ENCODE measurements around the gene NPHP4.
A peak's percentile ranks its signal among the peaks of the same experiment; 100 is the strongest.

The NPHP4 gene

DNA sequence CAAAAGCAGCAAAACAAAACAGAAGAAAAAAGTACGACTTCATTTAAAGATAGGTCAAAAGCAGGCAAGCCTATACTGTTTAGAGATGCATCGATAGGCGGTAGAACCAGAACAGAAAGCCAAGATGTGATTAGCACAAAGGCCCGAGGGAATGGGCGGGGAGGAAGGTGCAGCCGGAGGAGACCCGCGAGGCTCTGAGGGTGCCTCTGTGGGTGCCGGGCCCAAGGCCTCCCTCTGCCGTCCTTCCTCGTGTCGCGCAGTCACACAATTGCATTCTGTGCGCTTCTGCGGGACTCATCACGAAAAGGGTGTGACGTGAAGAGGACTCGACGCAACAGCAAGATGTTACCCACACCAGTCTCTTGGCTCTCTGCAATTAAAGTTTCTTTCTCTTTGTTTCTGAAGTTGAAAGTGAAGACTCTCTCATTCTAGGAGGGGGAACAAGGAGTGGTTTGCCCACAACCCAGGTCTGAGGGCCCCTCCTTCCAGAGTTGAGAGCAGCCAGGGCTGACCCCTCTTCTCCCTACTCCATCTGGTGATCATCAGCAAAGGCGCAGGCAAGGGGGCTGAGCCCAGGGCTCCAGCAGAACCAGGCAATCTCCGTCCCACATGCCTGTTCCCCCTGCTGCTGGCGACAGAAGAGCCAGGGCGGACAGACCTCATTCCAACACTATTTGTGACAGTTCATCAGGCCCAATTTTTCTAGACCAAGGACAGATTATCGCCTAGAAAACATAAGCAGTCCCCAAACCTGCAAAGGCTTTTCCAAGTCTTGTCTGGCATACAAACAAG is 41.0 kb downstream of the NPHP4 start:
- FAIRE-seq (no peak), DNase-seq (ENCODE audit: low spot score) (no peak)

DNA sequence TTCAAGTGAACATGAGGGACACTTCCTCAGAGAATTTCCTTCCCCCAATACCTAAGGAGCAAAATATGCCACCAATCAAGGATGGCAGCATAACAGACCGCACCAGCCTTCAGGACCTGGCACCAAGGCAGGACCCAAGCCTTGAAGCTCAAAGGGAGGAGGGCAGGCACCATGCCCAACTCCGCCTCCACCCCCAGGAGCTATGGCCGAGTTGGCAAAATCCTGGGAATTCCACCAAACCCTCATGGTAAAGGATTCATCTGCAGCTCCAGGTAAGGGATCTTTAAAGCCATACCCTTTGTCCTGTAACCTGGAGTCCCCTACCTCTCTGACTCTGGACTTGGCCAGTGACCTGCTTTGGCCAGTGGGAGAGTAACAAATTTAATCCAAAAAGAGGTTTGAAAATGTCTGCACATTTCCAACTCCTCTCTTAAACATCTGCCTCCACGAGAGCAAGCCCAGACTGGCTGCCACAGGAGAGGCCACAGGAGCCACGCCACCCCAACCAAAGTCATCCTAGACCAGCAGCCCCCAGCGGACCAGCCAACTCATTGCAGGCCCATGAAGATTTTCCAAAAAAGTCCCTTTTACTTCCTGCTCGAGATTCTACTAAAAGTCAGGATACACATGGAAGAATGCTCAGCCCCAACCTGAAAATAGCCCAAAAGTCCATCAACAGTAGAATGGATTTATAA is 41.9 kb downstream of the NPHP4 start:
- FAIRE-seq (no peak), DNase-seq (ENCODE audit: low spot score) (no peak)

GRCh38 chr1:5949761-5950100 is 42.5 kb downstream of the NPHP4 start:
- FAIRE-seq = no peak

DNA sequence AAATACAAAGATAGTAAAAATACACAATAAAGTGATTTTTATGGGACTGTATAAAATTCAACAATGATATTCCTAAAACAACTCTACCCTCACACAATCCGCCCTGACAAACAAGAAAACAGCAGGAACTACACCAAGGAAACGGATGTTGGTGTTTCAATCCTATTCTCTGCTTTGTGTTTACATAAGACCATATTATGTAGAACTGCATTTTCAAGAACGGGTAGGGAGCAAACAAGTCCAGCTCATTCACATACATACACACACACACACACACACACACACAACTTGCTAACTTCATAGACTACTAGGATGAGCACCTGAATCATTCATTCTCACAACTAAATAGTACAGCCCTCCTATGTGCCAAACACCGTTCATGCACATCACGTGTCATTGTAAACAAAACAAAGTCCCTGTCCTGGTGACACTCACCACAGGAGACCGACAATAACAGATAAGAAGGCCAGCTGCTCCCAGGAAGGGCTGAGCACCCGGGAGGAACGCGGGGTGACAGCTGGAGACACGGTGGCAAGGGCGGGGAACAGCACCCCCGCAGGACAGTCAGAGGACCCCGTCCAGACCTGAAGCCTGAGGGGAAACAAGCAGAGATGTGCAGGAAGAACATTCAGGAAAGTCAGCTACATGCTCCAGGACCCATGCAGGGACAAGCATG is 43.0 kb downstream of the NPHP4 start:
- FAIRE-seq (no peak), DNase-seq (ENCODE audit: low spot score) (no peak)

More at GRCh38 chr1:5949761-5950100, 42.5 kb downstream of the NPHP4 start:
- no peak for DNase-seq (ENCODE audit: low spot score)

DNA sequence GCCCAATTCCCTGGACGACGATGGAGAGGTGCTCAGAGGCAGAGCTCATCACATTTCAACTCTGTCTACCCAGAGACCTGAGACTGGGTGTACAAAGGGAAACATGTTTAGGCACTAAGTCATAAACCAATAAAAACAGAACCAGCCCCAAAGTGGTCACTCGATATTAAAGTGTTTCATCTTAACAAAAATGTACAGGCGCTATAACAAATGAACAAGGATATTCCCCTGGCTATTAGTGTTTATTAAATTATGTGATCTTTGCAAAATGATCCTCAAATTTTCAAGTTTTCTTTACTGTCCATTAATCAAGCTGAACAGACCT is 43.6 kb downstream of the NPHP4 start:
- FAIRE-seq (no peak), DNase-seq (ENCODE audit: low spot score) (no peak)

- DNase-seq (ENCODE audit: low spot score) (no peak), FAIRE-seq (no peak)
Observed at GRCh38 chr1:5947978-5948680, 44.1 kb downstream of the NPHP4 start.

DNA sequence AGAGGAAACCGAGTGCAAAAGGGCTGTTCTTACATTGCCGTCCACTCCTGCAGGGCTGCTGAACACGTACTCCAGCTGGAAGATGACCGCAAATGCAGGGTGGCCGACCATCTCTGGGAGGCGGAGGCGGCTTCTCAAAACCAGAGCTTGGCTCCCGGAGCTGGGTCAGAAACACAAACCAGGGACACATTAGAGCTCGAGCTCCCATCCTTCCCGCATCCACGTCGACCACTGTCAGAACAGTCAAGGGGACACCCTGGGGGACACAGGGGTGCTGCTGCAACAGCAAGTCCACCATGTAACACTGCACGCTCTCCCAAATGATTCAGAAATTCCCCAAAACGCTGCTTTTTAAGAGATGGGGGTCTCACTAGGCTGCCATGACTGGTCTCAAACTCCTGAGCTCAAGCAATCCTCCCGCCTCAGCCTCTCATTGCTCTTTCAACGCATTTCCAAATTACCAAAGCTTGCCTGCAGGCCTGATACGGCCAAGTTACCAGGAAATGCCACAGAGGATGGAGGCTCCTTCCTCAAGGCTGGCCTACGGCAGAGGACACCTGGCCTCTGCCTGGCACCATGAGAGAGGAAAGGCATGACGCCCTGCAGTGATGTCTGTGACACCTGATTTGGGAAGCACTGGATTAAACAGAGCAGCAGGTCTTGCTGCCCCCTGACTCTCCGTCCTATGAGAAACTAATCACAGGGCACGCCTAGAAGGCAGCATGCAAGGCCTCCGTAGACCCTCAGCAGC is 45.0 kb downstream of the NPHP4 start:
- no peak for FAIRE-seq
- DNase-seq (ENCODE audit: low spot score) = no peak

- DNase-seq (ENCODE audit: low spot score) (no peak), FAIRE-seq (no peak)
Observed at GRCh38 chr1:5945445-5945844, 46.8 kb downstream of the NPHP4 start.

- FAIRE-seq (no peak), DNase-seq (ENCODE audit: low spot score) (no peak)
Observed at GRCh38 chr1:5944843-5945167, 47.4 kb downstream of the NPHP4 start.

DNA sequence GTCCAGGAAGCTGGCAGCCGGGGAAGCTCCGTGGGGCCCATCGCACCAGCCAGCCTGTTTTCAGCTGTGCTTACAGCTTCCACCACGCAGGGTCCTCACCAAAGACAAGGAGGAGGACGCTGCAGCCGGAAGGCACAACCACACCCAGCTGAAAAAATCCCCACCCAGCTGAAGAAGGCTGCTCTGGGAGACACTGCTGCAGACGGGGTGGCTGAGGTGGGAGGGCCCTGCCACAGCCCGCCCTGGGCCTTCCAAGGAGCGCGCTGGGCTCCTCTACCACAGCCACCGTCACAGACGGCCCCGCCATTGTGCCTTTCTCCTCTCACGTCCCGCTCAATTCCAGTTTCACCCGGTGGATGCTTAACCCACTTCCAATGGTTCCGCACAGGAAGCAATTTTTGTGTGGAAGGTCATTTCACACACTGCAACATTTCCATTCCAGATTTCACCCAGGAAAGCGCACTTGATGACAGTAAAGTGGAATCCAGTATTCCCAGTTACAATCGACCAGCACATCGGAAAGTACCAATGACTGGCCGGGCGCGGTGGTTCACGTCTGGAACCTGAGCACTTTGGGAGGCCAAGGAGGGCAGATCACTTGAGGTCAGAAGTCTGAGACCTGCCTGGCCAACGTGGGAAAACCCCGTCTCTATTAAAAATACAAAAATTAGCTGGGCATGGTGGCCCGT is 47.9 kb downstream of the NPHP4 start:
- no peak for DNase-seq (ENCODE audit: low spot score)
- FAIRE-seq = no peak

DNA sequence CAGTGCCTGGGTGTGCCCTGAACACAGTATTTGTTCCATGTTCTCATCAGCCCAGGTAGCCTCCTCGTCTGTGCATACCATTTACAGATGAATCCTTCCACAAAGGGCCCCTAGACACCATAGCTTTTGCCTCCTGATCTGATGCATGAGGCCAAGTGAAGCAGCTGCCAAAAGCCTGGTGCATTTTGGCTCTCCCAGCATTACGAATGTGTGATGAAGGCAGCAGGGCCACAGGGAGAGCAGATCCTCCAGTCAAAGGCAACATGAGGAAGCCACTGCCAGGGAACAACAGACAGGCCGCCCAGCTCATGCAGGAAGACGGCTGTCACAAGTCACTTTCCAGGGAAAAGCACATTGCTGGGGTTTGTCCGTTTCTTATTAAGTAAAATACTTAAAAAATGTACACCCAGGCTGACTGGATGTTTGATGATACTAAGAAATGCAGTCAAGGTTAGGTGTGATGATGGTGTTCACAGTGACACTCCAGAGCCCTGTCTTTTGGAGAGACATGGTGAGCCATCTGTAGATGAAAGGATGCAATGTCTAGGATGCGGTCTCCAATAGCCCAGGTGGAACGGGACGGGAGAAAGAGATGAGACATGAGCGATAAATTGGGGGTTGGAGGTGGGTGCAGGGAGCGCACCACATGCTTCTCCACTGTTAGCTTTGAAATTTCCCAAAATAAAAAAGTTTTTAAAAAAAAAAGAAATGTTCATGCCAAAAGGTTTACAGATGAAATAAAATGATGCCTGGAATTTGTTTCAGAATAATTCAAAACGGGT is 48.7 kb downstream of the NPHP4 start:
- DNase-seq (ENCODE audit: low spot score) (no peak), FAIRE-seq (no peak)

GRCh38 chr1:5941671-5942070 is 50.6 kb downstream of the NPHP4 start:
- no peak for DNase-seq (ENCODE audit: low spot score)
- FAIRE-seq = no peak

DNA sequence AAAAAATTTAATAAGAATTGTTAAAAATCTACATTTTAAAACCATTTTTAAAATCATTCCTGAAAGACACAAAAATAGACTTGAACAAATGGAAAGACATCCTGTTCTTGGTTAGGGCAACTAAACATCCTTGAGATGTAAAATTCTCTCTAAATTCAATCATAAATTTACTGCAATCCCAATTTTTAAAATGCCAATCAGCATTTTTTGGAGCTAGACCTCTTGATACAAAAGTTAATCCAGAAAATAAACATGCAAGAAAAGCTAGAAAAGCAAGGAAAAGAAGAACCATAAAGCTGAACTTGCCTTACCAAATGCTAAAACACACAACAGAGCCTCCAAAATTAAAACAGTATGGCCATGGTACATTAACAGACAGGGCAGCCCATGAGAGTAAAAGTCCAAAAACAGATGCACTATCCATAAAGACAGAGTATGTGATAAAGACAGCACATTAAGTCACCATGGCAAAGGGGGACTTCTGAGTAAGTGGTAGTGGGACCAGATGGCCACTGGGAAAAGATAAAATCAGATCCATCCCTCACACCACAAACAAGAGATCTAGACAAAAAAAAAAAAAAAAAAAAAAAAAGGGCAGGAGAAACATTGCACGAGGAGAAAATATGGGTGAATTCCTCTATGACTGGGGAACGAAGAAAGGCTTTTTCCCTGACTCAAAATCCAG is 51.4 kb downstream of the NPHP4 start:
- no peak for FAIRE-seq
- DNase-seq (ENCODE audit: low spot score) = no peak

DNA sequence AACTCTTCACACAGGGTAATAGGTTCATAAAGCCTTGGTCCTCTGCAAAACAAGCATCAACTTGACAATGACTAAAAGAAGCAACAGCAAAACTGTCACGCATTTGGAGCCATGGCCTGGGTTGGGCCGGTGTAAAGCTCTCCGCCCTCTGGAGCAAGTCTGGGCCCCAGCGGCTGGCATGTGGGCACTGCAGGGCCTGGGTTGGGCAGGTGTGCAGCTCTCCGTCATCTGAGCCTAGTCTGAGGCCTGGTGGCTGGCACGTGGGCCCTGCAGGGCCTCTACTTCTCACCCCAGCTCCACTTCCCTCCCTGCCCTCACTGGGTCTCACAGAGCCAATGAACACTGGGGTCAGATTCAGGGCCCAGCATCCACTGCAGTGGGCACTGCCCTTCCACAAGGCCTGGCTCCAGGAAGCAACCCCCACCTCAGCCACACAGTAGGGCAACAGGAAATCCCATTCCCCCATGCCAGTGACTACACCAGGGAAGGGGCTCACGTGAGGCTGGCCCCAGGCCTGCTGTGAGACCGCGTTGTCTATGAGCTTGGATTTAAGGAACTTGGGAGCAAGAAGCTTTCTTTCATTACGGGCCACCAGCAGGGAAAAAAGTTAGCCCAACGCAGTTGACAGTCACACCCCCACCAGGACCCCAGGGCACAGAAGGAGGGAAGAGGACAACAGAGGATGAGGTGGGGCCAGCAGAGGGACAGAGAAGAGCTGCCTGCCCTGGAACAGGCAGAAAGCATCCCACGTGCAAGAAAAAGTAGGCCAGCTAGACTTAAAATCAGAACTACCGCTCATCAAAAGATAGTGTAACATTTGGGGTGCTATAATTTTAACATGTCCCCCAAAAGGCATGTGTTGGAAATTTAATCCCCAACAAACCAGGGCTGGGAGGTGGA is 52.7 kb downstream of the NPHP4 start:
- DNase-seq (ENCODE audit: low spot score) = no peak
- FAIRE-seq = no peak

DNA sequence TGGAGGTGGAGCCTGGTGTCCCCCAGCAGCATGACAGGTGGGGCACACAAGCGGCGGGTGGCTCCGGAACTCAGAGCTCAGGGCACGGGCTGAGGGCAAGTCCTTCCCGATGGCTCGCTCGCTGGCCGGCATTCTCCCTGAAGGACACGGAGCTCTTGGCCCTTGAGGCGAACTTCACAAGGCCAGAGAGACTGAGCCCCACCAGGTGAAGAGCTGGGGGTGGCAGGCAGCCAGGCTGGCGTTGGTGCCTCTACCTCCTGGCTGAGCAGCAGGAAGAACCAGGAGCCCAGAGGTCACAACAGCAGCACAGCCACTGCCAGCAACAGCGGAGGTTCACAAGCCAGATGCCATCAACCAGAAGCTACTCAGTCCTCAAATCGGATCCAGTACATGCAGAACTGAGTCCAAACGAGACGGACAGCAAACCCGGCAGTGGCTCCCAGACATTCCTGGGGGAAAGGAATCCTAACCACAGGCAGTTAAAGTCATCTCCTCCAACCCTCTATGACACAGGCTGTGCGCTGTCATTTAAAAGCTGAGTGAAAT is 54.1 kb downstream of the NPHP4 start:
- no peak for FAIRE-seq
- peak; percentile 68 for DNase-seq (ENCODE audit: low spot score)

GRCh38 chr1:5937373-5937857 is 54.8 kb downstream of the NPHP4 start:
- no peak for DNase-seq (ENCODE audit: low spot score)
- no peak for FAIRE-seq

GRCh38 chr1:5936621-5937372 is 55.4 kb downstream of the NPHP4 start:
- FAIRE-seq (no peak), DNase-seq (ENCODE audit: low spot score) (no peak)

Measured in urothelium cell line (cell line).